Motor neuron (in vitro differentiated cells): ENCODE data around the gene LRP11. TPM values are rescaled to one million over a fixed set of nuclear protein-coding genes. Genes with fewer than 3 reads are reported as not detected.
"Not testable (repeated sequence)": the region's sequence is repeated elsewhere in the genome, so short reads cannot be mapped to it uniquely, and the experiment has no call there.

Source experiments
- ATAC-seq, 8 experiments: fragments of 200-7000 bp; cut with Tn5 transposase; replicated peaks in 6 of 8; 2 replicates each; pipeline ENCODE4 v1.8.0; 2021; ENCODE audit warnings: mild to moderate bottlenecking in 8 of 8, moderate library complexity in 8 of 8
- H3K27ac ChIP-seq, 2 donors: fragments of 250-450 bp; sonication (Bioruptor Pico); 2 replicates each; pipeline ENCODE4 v1.9.0; 2021; ENCODE audit warnings: antibody characterized with exemption in 2 of 2, mild to moderate bottlenecking in 2 of 2, moderate library complexity in 1 of 2
- H3K4me1 ChIP-seq, 2 donors: fragments of 250-450 bp; sonication (Bioruptor Pico); replicated peaks in 1 of 2; 2 replicates each; pipeline ENCODE4 v1.6.1; 2021; ENCODE audit warnings: antibody characterized with exemption in 2 of 2, mild to moderate bottlenecking in 2 of 2, moderate library complexity in 1 of 2
- H3K4me3 ChIP-seq, 5 donors: fragments of 250-450 bp; sonication (Bioruptor Pico); 2 replicates each; pipeline ENCODE4 v1.9.0; 2021; ENCODE audit warnings: antibody characterized with exemption in 5 of 5, mild to moderate bottlenecking in 5 of 5, moderate library complexity in 4 of 5
- WGBS, 10 experiments: fragments of 450-650 bp; shearing (Covaris generic); methylation state at CpG; one replicate each; pipeline ENCODE4 v1.0.0; 2022; 5-methylcytosine and 5-hydroxymethylcytosine counted together
- in situ Hi-C, 9 experiments: fragments of 400-800 bp; cut with MboI; loops; one replicate each; pipeline ENCODE4 v1.15.0; 2021; ENCODE audit warnings: low sequenced_read_pairs in 9 of 9, low pct_unique_long_range_greater_than_20kb in 2 of 9; ENCODE audit not compliant: unreplicated experiment in 9 of 9
- total RNA-seq, 8 experiments: library from RNA; unstranded; fragments of 300-600 nt; gene quantifications; 2 replicates each; pipeline versions ENCODE4 v1.2.3 to v1.2.4, GENCODE V29; 2022

Gene LRP11
- total RNA-seq, 8 experiments from 2014 or later = 10.1 to 31.2 (median 21.5) TPM

DNA sequence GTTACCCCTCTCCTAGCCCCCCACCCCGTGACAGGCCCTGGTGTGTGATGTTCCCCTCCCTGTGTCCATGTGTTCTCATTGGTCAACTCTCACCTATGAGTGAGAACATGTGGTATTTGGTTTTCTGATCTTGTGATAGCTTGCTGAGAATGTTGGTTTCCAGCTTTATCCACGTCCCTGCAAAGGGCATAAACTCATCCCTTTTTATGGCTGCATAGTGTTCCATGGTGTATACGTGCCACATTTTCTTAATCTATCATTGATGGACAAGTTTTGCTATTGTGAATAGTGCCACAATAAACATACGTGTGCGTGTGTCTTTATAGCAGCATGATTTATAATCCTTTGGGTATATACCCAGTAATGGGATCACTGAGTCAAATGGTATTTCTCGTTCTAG is 27.7 kb upstream of the LRP11 start:
- whole genome bisulfite sequencing, 10 experiments = 41 to 100% (median 78%) methylated on average over 1 to 5 of the region's 6 CpGs
- H3K4me3 ChIP-seq, H3K27ac ChIP-seq, in situ Hi-C loops, ATAC-seq, H3K4me1 ChIP-seq: not testable (repeated sequence)

DNA sequence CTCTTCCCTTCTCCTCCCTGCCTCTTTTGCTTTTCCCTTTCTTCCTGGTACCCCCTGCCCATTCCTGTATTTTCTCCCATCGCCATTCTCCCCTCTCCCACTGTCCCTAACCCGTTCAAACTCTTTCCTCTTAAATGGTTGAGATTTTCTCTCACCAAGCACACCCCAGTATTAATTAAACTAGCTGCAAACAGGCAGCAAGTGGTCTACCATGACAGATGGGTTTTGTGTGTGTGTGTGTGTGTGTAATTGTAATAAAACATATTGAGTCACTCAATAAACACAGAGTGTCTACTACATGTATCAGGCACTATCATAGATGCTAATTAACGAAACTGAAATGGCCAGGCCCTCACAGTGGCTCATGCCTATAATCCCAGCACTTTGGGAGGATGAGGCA is 27.1 kb upstream of the LRP11 start:
- 50 to 100% (median 75%) methylated on average over 1 to 3 of the region's 3 CpGs; no CpG with 5 or more reads in 1 of the 10 experiments for WGBS, 10 experiments
- Histone ChIP-seq H3K27ac (no peak overlapping the region), H3K4me3 (no peak overlapping the region), H3K4me1 (no peaks in the 10 kb centered on the region)
- in situ Hi-C loops = no loop called here
- no peak for ATAC-seq

DNA sequence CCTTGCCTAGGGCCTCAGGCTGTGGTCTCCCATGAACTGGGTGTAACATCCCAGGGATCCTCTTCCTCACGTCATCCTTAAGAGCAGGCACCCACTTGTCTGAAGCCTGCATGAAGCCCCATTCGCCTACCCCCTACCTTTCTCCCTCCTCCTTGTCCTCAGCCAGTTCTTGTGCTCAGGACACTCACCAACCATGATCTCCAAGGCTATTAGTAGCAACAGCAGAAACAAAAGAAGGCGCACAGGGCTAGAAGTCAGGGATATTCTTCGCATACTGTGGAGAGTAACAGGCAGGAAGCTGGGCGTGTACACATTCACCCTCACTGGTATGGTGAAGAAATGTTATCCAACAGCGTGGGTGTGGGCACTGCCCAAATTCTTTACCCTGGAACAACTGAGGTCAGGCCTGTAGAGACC is 26.5 kb upstream of the LRP11 start:
- no peak overlapping the region for H3K4me3 ChIP-seq
- 3 to 80% (median 37%) methylated on average over 1 to 4 of the region's 6 CpGs for WGBS, 10 experiments
- no peak overlapping the region for H3K27ac ChIP-seq
- H3K4me1 ChIP-seq = no peaks in the 10 kb centered on the region
- ATAC-seq = peak in 3 of 8 experiments; percentile 54 to 63 (median 61)
- in situ Hi-C loops = no loop called here

DNA sequence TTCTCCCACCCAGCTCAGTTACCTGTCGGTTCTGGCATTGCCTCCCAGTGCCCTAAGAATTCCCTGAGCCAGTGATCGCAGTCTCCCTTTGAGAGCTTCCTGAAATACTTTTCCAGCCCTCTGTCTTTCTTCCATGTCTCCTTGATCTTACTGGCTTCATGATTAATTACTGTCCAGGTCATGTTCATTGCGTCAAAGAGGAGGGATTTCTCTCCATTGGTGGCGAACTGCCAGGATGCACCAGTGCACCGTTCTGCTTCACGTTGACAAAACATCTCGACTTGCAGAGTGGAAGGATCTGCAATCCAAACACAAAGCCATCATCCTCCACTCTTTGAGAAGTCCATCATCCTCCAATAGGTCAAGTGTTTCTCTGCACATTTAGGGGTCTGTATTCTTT is 25.2 kb upstream of the LRP11 start:
- no peak overlapping the region for H3K27ac ChIP-seq
- in situ Hi-C loops = no loop called here
- 33 to 83% (median 68%) methylated on average over 2 to 7 of the region's 7 CpGs; no CpG with 5 or more reads in 3 of the 10 experiments for WGBS, 10 experiments
- no peak overlapping the region for H3K4me3 ChIP-seq
- no peak for ATAC-seq
- H3K4me1 ChIP-seq = no peaks in the 10 kb centered on the region

DNA sequence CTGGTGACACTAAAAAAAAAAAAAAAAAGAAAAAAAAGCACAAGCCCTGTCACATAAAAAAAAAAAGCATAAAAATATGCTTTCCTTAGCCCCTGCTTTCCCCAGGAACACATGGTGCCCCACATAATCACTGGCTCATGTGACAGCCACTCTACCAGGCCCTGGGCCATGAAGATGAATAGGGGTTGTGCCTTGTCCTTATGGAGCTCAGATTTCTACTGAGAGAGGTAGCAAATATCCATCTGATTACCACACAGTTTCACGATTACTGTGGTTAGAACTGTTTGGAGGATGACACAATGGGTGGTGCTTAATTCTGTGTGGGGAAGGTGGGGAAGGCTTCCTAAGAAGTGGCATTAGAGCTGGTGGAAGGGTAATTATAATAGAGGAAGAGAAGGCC is 24.5 kb upstream of the LRP11 start:
- in situ Hi-C loops = no loop called here
- Histone ChIP-seq H3K4me3 (no peak overlapping the region), H3K27ac (no peak overlapping the region), H3K4me1 (no peaks in the 10 kb centered on the region)
- WGBS, 10 experiments = 0 to 50% (median 33%) methylated on average over 1 of the region's 1 CpG; no CpG with 5 or more reads in 5 of the 10 experiments
- ATAC-seq = peak in 4 of 8 experiments; percentile 22 to 88 (median 66)

DNA sequence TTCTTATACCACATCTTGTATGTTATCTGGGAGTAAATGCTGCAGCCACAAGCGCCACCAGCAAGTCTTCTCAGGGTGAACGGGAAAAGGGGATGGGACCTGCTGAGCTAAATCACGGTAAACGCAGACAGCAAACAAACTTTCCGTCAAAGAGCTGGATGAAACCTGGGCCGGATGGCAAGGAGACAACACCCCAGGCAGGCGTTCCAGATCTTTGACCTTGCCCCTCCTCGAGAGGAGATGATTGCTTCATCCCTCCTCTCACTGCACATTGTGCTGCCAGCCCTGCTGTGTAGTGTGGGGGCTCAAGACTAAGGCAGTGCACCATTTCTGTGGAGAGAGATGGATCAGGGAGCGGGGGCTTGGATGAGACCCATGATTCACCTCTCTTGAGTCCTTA is 23.9 kb upstream of the LRP11 start:
- ATAC-seq = no peak
- H3K27ac ChIP-seq = no peak overlapping the region
- WGBS, 10 experiments = 40 to 96% (median 78%) methylated on average over 1 to 5 of the region's 9 CpGs; no CpG with 5 or more reads in 4 of the 10 experiments
- in situ Hi-C loops = no loop called here
- no peak overlapping the region for H3K4me3 ChIP-seq
- H3K4me1 ChIP-seq = no peaks in the 10 kb centered on the region

DNA sequence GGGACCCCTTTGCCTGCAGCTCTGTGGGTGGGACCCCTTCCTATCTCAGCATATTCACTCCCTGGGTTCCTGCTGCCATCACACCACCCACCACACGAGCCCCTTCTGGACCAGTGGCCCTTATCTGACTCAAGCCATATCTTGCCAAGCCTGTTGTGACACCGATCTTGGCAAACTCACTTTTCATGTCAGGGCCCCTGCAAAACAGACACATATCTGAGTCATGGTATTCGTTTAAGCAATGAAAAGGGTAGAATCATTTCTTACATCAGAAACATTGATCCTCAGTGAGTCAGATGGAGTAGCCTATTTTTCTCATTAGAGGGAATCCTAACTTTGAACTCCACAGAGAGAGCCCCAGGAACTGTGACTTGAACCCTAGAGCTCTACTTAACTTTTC is 23.2 kb upstream of the LRP11 start:
- Histone ChIP-seq H3K4me1 (no peaks in the 10 kb centered on the region), H3K27ac (no peak overlapping the region), H3K4me3 (no peak overlapping the region)
- in situ Hi-C loops = no loop called here
- ATAC-seq = peak in 1 of 8 experiments; percentile 31
- 27 to 71% (median 57%) methylated on average over 2 to 3 of the region's 3 CpGs; no CpG with 5 or more reads in 6 of the 10 experiments for WGBS, 10 experiments

DNA sequence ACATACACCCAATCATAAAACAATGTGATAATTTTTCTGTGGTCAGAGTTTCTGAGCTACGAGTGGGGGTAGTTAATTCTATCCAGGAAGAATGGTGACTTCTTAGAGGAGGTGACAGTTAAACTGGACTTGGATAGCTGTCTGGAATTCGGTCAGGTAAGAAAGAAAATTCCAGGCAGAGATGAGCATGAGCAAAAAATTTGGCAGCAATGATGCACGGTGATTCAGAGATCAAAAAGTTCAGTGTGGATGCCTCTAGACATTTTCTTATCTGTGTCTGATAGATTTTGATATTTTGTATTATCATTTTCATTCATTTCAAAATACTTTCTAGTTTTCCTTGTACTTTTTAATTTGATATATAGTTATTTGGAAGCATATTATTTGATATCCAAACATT is 21.7 kb upstream of the LRP11 start:
- in situ Hi-C loops = no loop called here

DNA sequence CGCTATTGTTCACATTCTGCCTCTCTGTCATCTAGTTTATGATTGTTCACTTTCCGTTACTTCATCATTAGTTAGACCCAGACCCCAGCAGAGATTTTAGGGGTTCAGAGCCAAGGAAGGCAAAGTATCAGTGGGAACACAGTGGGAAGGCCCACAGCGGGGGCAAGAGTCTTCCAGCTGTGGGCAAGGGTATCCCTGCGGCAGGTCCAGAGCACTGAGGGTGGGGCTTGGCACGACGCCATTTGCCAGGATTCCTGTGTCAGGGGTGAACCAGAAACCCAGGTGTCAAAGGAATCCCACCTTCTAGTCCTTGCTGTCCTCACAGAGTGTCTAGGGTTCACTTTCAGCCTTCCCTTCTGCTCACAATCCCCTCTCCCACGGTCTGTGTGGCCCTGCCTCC is 20.5 kb upstream of the LRP11 start:
- Histone ChIP-seq H3K4me3 (no peak overlapping the region), H3K4me1 (no peaks in the 10 kb centered on the region), H3K27ac (no peak overlapping the region)
- in situ Hi-C loops = no loop called here
- no peak for ATAC-seq
- WGBS, 10 experiments = 66 to 100% (median 87%) methylated on average over 1 to 4 of the region's 7 CpGs; no CpG with 5 or more reads in 7 of the 10 experiments

More for the DNA sequence above, 21.7 kb upstream of the LRP11 start:
- 51 to 100% (median 79%) methylated on average over 1 to 3 of the region's 3 CpGs; no CpG with 5 or more reads in 1 of the 10 experiments for WGBS, 10 experiments
- Histone ChIP-seq H3K4me3 (no peak overlapping the region), H3K27ac (no peak overlapping the region), H3K4me1 (no peaks in the 10 kb centered on the region)
- no peak for ATAC-seq

DNA sequence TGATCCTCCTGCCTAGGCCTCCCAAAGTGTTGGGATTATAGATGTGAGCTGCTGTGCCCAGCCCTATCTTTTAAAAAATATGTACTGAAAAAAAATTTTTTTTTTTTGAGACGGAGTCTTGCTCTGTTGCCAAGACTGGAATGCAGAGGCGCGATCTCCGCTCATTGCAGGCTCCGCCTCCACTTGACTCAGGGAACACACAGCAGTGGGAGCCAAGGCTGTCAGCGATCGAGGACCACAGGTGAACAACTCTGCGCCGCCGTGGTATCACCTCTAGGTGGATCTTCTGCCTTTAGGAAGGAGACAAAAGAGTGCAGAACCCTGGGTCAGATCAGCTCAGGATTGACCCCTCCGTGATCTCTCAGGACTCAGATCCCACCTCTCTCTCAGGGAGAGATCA is 20.1 kb upstream of the LRP11 start:
- Histone ChIP-seq H3K27ac (no peak overlapping the region), H3K4me3 (no peak overlapping the region), H3K4me1 (no peaks in the 10 kb centered on the region)
- WGBS, 10 experiments = 45 to 80% (median 73%) methylated on average over 1 to 10 of the region's 11 CpGs; no CpG with 5 or more reads in 5 of the 10 experiments
- ATAC-seq = peak in 3 of 8 experiments; percentile 10 to 53 (median 17)
- in situ Hi-C loops = no loop called here

DNA sequence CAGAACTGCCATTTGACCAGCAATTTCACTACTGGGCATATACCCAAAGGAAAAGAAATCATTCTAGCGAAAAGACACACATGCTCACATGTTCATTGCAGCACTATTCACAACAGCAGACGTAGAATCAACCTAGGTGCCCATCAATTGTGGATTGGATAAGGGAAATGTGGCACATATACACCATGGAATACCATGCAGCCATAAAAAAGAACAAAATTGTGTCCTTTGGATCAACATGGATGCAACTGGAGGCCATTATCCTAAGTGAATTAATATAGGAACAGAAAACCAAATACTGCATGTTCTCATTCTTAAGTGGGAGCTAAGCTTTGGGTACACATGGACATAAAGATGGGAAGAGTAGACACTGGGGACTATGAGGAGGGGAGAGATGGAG is 17.7 kb upstream of the LRP11 start:
- no peak for ATAC-seq
- Histone ChIP-seq H3K27ac (no peak overlapping the region), H3K4me3 (no peak overlapping the region), H3K4me1 (no peaks in the 10 kb centered on the region)
- 20 to 67% (median 57%) methylated on average over 1 to 2 of the region's 2 CpGs; no CpG with 5 or more reads in 1 of the 10 experiments for WGBS, 10 experiments
- in situ Hi-C loops = no loop called here

DNA sequence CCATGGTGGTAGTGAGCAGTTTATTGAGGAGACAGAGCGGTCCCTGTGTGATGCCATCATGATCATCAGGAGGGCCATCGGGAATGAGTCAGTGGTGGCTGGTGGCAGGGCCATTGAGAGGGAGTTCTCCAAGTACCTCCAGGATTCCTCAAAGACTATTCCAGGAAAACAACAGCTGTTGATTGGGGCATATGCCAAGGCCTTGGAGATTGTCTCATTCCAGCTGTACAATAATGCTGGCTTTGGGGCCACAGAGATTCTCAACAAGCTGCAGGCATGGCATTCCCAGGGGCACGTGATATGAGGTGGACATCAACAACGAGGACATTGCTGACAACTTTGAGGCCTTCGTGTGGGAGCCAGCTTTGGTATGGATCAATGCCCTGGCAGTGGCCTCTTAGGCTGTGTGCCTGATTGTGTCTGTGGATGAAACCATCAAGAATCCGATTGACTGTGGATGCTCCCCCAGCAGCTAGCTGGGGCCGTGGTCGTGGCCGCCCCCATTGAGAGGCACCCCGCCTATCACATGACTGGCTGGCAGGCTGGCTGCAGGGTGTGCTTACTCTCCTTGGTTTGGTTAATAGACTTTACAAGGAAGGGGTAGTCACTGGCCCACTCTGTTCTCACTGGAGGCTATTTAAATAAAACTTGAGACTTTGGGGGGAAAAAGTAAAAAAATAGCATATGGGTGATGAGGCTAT is 17.1 kb upstream of the LRP11 start:
- WGBS, 10 experiments = 30 to 100% (median 80%) methylated on average over 1 to 5 of the region's 10 CpGs; no CpG with 5 or more reads in 4 of the 10 experiments
- H3K4me3 ChIP-seq = no peak overlapping the region
- no peaks in the 10 kb centered on the region for H3K4me1 ChIP-seq
- H3K27ac ChIP-seq = no peak overlapping the region
- in situ Hi-C loops = no loop called here
- ATAC-seq = no peak

DNA sequence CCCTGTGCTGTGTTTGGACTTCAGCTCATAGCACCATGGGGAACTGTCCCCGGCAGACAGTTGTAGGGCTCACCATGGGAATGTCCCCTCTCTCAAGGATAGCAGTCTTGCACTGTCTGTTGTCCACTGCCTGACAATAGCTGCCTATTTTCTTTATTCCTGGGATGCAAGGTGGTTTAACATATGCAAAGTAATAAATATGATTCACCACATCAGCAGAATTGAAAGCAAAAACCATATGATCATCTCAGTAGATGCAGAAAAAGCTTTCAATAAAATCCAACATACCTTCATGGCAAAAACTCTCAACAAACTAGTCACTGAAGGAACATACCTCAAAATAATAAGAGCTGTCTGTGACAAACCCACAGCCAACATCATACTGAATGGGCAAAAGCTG is 13.5 kb upstream of the LRP11 start:
- no peak overlapping the region for H3K27ac ChIP-seq
- in situ Hi-C loops = no loop called here
- no peak overlapping the region for H3K4me3 ChIP-seq
- no peaks in the 10 kb centered on the region for H3K4me1 ChIP-seq
- ATAC-seq = peak in 2 of 8 experiments; percentile 35 to 66
- 71 to 100% (median 82%) methylated on average over 1 of the region's 1 CpG; no CpG with 5 or more reads in 6 of the 10 experiments for WGBS, 10 experiments
